Motor neuron (in vitro differentiated cells): ENCODE measurements around the gene PDCL3. TPM values are rescaled to one million over a fixed set of nuclear protein-coding genes. Genes with fewer than 3 reads are reported as not detected.

ENCODE experiments used
- ATAC-seq, 8 experiments: fragments of 200-7000 bp; cut with Tn5 transposase; replicated peaks in 6 of 8; 2 replicates each; pipeline ENCODE4 v1.8.0; 2021; ENCODE audit warnings: mild to moderate bottlenecking in 8 of 8, moderate library complexity in 8 of 8
- H3K27ac ChIP-seq, 2 donors: fragments of 250-450 bp; sonication (Bioruptor Pico); 2 replicates each; pipeline ENCODE4 v1.9.0; 2021; ENCODE audit warnings: antibody characterized with exemption in 2 of 2, mild to moderate bottlenecking in 2 of 2, moderate library complexity in 1 of 2
- H3K4me1 ChIP-seq, 2 donors: fragments of 250-450 bp; sonication (Bioruptor Pico); replicated peaks in 1 of 2; 2 replicates each; pipeline ENCODE4 v1.6.1; 2021; ENCODE audit warnings: antibody characterized with exemption in 2 of 2, mild to moderate bottlenecking in 2 of 2, moderate library complexity in 1 of 2
- H3K4me3 ChIP-seq, 5 donors: fragments of 250-450 bp; sonication (Bioruptor Pico); 2 replicates each; pipeline ENCODE4 v1.9.0; 2021; ENCODE audit warnings: antibody characterized with exemption in 5 of 5, mild to moderate bottlenecking in 5 of 5, moderate library complexity in 4 of 5
- WGBS, 10 experiments: fragments of 450-650 bp; shearing (Covaris generic); methylation state at CpG; one replicate each; pipeline ENCODE4 v1.0.0; 2022; 5-methylcytosine and 5-hydroxymethylcytosine counted together
- in situ Hi-C, 9 experiments: fragments of 400-800 bp; cut with MboI; loops; one replicate each; pipeline ENCODE4 v1.15.0; 2021; ENCODE audit warnings: low sequenced_read_pairs in 9 of 9, low pct_unique_long_range_greater_than_20kb in 2 of 9; ENCODE audit not compliant: unreplicated experiment in 9 of 9
- total RNA-seq, 8 experiments: library from RNA; unstranded; fragments of 300-600 nt; gene quantifications; 2 replicates each; pipeline versions ENCODE4 v1.2.3 to v1.2.4, GENCODE V29; 2022

Gene PDCL3
- total RNA-seq, 8 experiments from 2014 or later: 10.9 to 28.3 (median 12.7) TPM

- 5 to 68% (median 49%) methylated on average over 2 to 8 of the region's 10 CpGs; no CpG with 5 or more reads in 1 of the 10 experiments for WGBS, 10 experiments
- peak; percentile 30 to 84 (median 60) for ATAC-seq
- no peak overlapping the region for H3K27ac ChIP-seq
Measured at GRCh38 chr2:100603948-100604633, 41.3 kb downstream of the PDCL3 start.

GRCh38 chr2:100606332-100606725 lies 43.5 kb downstream of the PDCL3 start:
- in situ Hi-C loops: loop anchor here in 7 of 9 experiments (10.0 to 25.0 kb wide), 4 partner anchors 106 to 606 kb away; no protein-coding TSS in a partner anchor
- Histone ChIP-seq H3K4me3 (no peak overlapping the region), H3K27ac (no peak overlapping the region), H3K4me1 (peaks cover 11 to 12% of the 10 kb centered on the region in 2 donors)
- ATAC-seq: no peak
- WGBS, 10 experiments: 48 to 100% (median 85%) methylated on average over 2 to 4 of the region's 5 CpGs; no CpG with 5 or more reads in 2 of the 10 experiments

More at GRCh38 chr2:100603948-100604633, 41.3 kb downstream of the PDCL3 start:
- no peak overlapping the region for H3K4me3 ChIP-seq
- peaks cover 11 to 12% of the 10 kb centered on the region in 2 donors for H3K4me1 ChIP-seq
- in situ Hi-C loops: loop anchor here in 7 of 9 experiments (10.0 to 25.0 kb wide), 4 partner anchors 108 to 608 kb away; no protein-coding TSS in a partner anchor

GRCh38 chr2:100606726-100607343 lies 44.0 kb downstream of the PDCL3 start:
- WGBS, 10 experiments: 31 to 96% (median 60%) methylated on average over 2 to 5 of the region's 14 CpGs; no CpG with 5 or more reads in 3 of the 10 experiments
- ATAC-seq: peak; percentile 27 to 72 (median 48)
- Histone ChIP-seq H3K27ac (no peak overlapping the region), H3K4me3 (no peak overlapping the region), H3K4me1 (peaks cover 8% of the 10 kb centered on the region in 2 donors)
- in situ Hi-C loops: loop anchor here in 7 of 9 experiments (10.0 to 25.0 kb wide), 4 partner anchors 105 to 605 kb away; no protein-coding TSS in a partner anchor

DNA sequence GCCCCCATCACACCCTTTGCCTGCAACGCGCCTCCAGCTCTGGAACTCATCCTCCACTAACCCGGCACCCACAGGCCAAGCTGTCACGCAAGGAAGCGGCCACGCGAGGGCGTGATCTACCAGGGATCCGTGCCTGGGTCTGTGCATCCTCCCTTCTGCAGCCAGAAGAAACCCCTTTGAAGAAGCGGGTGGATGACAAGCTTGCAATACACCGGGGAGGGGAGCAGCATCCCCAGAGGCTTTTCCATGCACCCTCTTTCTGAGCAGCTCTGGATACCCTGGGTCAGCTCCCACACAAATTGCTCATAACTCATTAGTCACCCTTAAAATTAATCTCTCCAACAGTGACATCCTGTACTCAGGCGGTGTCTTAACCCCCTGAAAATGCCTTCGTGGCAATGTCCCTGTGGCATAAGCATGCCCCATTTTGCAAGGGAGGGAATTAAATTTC lies 47.6 kb downstream of the PDCL3 start:
- no peak overlapping the region for H3K27ac ChIP-seq
- no peaks in the 10 kb centered on the region for H3K4me1 ChIP-seq
- in situ Hi-C loops: loop anchor here (10.0 to 25.0 kb wide), 5 partner anchors 102 to 602 kb away; no protein-coding TSS in a partner anchor
- no peak overlapping the region for H3K4me3 ChIP-seq
- WGBS, 10 experiments: 0 to 80% (median 44%) methylated on average over 1 to 8 of the region's 13 CpGs; no CpG with 5 or more reads in 4 of the 10 experiments
- peak; percentile 96 to 98 (median 96) for ATAC-seq

DNA sequence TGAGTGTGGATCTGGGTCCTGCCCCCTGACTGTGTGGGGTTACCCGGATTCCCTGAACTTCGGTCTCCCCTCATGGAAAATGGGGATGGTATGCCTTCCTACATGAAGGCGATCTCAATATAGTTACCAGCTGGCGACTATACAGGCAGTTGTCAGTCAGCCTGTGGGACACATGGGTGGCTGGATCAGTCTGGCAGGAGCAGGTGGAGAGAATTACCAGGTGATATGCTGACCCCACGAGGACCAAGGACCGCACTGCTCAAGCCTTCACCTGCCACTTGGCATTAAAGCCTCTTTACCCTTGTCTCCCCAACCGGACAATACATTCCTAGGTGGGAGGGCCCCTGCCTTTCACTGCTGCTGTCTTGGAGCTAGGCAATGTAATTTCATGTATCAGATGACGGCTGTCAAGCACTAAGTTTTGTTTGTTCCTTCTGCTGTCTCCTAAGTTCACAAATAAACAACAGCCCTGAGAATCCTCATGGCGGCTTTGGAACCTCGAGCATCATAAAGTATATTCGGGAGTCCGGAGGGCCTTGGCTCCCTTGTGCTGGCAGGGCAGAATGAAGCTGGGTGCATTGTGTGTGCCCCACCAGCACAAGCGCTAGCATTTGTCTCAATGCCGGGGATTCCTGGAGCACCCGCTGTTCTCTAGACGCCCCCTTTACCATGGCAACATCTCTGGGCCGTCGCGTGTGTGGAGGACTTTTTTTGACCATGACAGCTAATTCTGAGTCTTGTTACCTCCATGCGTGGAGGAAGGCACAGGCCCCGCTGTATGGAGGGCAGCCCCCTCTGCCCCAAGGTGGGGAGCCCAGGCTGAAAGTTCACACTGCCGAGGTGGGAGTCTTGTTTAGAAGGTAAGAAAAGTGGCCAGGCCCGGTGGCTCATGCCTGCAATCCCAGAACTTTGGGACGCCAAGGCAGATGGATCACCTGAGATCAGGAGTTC lies 48.6 kb downstream of the PDCL3 start:
- H3K27ac ChIP-seq: no peak overlapping the region
- H3K4me1 ChIP-seq: no peaks in the 10 kb centered on the region
- in situ Hi-C loops: loop anchor here (10.0 to 25.0 kb wide), 5 partner anchors 101 to 601 kb away; no protein-coding TSS in a partner anchor
- WGBS, 10 experiments: 68 to 100% (median 94%) methylated on average over 1 to 13 of the region's 24 CpGs
- no peak for ATAC-seq
- no peak overlapping the region for H3K4me3 ChIP-seq

DNA sequence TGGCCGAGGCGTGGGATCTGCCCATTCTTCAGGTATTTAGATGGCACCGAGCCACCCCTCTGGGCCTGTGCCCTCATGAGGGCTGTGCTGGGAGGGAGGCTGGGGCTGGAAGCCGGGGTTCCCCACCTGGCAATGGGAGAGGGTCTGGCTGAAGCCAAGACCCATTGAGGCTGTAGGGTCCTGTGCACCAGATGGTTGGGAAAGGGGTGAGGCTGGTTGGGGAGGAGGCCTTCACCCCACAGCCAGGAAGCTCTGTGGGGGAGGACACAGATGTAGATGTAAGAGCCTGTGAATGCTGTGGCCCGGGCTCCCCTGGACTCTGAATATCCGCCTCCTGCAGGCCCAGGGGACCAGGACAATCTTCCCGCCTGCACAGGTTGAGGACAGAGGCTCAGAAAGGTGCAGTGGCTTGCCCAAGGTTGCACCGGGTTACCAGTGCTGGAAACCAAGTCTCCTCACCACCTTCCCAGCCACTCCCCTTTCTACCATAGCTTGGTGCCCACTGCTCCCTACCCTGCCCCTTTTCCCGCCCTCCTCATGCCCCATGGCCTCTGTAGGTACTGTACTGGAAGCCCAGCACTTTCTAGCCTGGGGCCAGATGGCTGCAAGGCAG lies 49.7 kb downstream of the PDCL3 start:
- in situ Hi-C loops: loop anchor here (10.0 to 25.0 kb wide), 5 partner anchors 100 to 600 kb away; no protein-coding TSS in a partner anchor
- Histone ChIP-seq H3K4me3 (no peak overlapping the region), H3K27ac (no peak overlapping the region), H3K4me1 (no peaks in the 10 kb centered on the region)
- no peak for ATAC-seq
- WGBS, 10 experiments: 50 to 96% (median 91%) methylated on average over 2 to 7 of the region's 9 CpGs; no CpG with 5 or more reads in 4 of the 10 experiments

- ATAC-seq: no peak
- no peak overlapping the region for H3K27ac ChIP-seq
- H3K4me1 ChIP-seq: no peaks in the 10 kb centered on the region
- no peak overlapping the region for H3K4me3 ChIP-seq
- in situ Hi-C loops: loop anchor here (10.0 to 25.0 kb wide), 5 partner anchors 99 to 599 kb away; no protein-coding TSS in a partner anchor
- 46 to 86% (median 76%) methylated on average over 1 of the region's 1 CpG; no CpG with 5 or more reads in 5 of the 10 experiments for WGBS, 10 experiments
Measured at GRCh38 chr2:100613719-100614118, 50.9 kb downstream of the PDCL3 start.

DNA sequence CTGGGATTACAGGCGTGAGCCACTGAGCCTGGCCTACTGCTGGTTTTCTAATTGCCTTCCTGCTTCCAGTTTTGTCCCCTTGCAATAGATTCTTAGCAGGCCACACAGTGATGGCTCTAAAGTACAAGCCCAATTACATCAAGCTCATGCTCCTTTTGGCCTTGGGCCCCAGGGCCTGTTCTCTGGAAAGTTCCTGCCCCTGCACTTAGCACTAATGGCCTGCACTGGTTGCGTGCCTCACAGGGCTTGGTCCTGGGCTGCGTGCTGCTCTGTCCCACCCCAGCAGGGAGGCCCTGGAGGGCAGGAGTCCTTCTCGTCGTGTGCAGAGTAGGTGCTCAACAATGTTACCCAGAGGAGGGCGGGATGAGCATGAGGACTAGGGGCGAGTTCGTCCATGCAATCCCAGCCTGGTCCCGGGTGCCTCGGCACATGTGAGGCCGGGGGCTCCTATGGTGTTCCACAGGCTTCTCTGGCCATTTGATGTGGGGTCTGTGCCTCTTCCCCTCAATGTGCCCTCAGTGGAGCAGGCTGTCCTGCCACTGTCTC lies 51.7 kb downstream of the PDCL3 start:
- in situ Hi-C loops: loop anchor here (10.0 to 25.0 kb wide), 5 partner anchors 98 to 598 kb away; no protein-coding TSS in a partner anchor
- ATAC-seq: no peak
- H3K27ac ChIP-seq: no peak overlapping the region
- no peak overlapping the region for H3K4me3 ChIP-seq
- no peaks in the 10 kb centered on the region for H3K4me1 ChIP-seq
- 0 to 88% (median 80%) methylated on average over 1 to 3 of the region's 11 CpGs; no CpG with 5 or more reads in 7 of the 10 experiments for WGBS, 10 experiments

DNA sequence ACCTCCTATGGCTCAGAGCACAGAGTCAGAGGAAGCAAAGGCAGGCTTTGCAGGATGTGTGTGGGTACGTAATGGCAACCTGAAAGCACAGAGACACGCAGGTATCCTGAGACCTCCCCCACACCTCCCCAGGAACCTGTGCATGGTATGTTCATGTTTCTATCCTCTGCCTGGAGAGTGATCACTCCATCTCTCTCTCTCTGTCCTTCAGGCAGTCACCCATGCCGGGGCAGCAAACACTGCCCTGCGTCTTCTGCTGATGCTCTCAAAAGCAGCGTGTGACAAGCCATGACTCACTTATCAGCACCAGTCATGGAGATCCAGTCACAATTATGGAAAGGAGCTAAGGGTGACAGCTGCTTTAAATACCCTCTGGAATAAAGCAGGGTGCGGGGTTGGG lies 52.7 kb downstream of the PDCL3 start:
- 52 to 100% (median 80%) methylated on average over 1 to 5 of the region's 6 CpGs; no CpG with 5 or more reads in 4 of the 10 experiments for WGBS, 10 experiments
- in situ Hi-C loops: loop anchor here (10.0 to 25.0 kb wide), 5 partner anchors 97 to 597 kb away; no protein-coding TSS in a partner anchor
- peak in 5 of 8 experiments; percentile 72 to 93 (median 90) for ATAC-seq
- Histone ChIP-seq H3K27ac (no peak overlapping the region), H3K4me3 (no peak overlapping the region), H3K4me1 (no peaks in the 10 kb centered on the region)

DNA sequence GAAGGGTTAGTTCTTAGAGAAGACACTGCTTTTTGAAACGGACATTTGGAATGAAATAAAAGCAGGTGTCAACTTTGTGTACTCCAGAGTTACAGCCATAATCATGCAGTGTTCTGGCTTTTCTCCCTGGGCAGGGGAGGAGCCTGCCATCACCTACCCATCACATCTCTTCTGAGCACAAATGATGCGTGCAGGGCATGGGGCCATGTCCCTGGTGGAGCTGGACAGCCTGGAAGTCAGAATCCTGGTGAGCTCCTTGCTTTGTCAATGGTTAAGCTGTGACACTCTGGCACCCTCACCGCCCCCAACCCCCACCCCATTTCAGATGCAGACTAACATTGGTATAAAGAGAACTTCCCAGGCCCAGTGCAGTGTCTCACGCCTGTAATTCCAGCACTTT lies 53.1 kb downstream of the PDCL3 start:
- WGBS, 10 experiments: 20 to 100% (median 72%) methylated on average over 1 to 3 of the region's 4 CpGs; no CpG with 5 or more reads in 6 of the 10 experiments
- ATAC-seq: peak in 5 of 8 experiments; percentile 37 to 66 (median 58)
- Histone ChIP-seq H3K4me3 (no peak overlapping the region), H3K27ac (no peak overlapping the region), H3K4me1 (no peaks in the 10 kb centered on the region)
- in situ Hi-C loops: loop anchor here (10.0 to 25.0 kb wide), 5 partner anchors 96 to 596 kb away; no protein-coding TSS in a partner anchor

- H3K27ac ChIP-seq: no peak overlapping the region
- in situ Hi-C loops: loop anchor here (10.0 to 25.0 kb wide), 5 partner anchors 95 to 595 kb away; no protein-coding TSS in a partner anchor
- 29 to 94% (median 80%) methylated on average over 1 to 6 of the region's 8 CpGs; no CpG with 5 or more reads in 1 of the 10 experiments for WGBS, 10 experiments
- H3K4me1 ChIP-seq: no peaks in the 10 kb centered on the region
- no peak overlapping the region for H3K4me3 ChIP-seq
- ATAC-seq: no peak
Measured at GRCh38 chr2:100616841-100617390, 54.1 kb downstream of the PDCL3 start.
